ENCODE results near the gene ABCB7.
"Not testable (repeated sequence)": the region's sequence is repeated elsewhere in the genome, so short reads cannot be mapped to it uniquely, and the experiment has no call there.

Gene ABCB7

DNA sequence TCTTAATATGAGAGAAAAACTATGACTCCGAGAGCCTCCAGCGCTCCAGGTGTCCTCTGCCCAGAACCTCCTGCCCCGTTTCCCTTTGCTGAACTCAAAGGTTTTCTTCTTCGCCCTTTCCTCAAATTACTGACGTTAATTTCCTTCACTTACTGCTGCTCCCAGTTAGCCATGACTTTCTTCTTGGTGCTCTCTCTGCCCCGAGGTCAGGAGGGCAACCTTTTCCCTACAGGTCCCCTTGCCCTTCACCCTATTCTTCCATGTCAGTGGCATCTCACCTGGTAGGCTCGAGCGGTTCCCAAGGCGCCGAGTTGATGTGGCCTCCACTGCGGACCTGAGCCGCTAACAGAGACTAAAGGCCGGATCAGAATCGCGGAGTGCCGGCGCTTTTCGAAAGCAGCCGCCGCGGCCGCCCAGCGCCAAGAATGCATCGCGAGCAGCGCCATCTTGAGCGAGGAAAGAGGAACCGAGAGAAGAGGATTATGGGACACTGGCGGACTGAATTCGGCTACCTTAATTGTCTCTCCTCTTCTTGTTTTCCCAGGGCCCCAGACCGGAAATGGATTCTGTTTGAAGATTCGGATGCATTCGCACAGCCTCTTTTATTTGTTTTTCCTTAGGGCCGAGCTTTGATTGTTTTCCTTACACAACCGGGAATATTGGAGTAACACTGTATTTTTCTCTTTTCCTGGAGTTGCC, at the start of gene ABCB7:
Gene ABCB7 (minus strand): TSS at position 457 of the 699 bp plus-strand sequence. CDS start 11 bp downstream, at position 446.
- Histone ChIP-seq H3K36me3 (ENCODE audit: control insufficient read depth, insufficient read depth, low read length) (no peaks in the 10 kb centered on the region), H3K27me3 (ENCODE audit: control insufficient read depth, insufficient read depth, low read length) (no peaks in the 10 kb centered on the region), H3K4me3 (ENCODE audit: low read length) (peak within 1 kb of the TSS; percentile 67), H3K4me1 (ENCODE audit: control insufficient read depth, insufficient read depth, low read length) (no peaks in the 10 kb centered on the region), H3K9ac (ENCODE audit: low read length) (peak within 1 kb of the TSS; percentile 81), H3K9me3 (ENCODE audit: control insufficient read depth, low read length) (no peaks in the 10 kb centered on the region)

DNA sequence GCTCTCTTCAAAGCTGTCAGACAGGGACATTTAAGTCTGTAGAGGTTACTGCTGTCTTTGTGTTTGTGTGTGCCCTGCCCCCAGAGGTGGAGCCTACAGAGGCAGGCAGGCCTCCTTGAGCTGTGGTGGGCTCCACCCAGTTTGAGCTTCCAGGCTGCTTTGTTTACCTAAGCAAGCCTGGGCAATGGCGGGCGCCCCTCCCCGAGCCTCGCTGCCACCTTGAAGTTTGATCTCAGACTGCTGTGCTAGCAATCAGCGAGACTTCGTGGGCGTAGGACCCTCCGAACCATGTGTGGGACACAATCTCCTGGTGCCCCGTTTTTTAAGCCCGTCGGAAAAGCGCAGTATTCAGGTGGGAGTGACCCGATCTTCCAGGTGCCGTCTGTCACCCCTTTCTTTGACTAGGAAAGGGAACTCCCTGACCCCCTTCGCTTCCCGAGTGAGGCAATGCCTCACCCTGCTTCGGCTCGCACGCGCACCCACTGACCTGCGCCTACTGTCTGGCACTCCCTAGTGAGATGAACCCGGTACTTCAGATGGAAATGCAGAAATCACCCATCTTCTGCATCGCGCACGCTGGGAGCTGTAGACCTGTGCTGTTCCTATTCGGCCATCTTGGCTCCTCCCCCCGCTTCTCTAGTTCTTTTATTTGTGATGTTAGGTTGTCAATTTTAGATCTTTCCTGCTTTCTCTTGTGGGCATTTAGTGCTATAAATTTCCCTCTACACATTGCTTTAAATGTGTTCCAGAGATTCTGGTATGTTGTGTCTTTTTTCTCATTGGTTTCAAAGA, 32.5 kb upstream of the ABCB7 start:
- not testable (repeated sequence) for H3K36me3 ChIP-seq (ENCODE audit: control insufficient read depth, insufficient read depth, low read length); H3K4me1 ChIP-seq (ENCODE audit: control insufficient read depth, insufficient read depth, low read length); H3K4me3 ChIP-seq (ENCODE audit: low read length); H3K9ac ChIP-seq (ENCODE audit: low read length); H3K9me3 ChIP-seq (ENCODE audit: control insufficient read depth, low read length); H3K27me3 ChIP-seq (ENCODE audit: control insufficient read depth, insufficient read depth, low read length)

DNA sequence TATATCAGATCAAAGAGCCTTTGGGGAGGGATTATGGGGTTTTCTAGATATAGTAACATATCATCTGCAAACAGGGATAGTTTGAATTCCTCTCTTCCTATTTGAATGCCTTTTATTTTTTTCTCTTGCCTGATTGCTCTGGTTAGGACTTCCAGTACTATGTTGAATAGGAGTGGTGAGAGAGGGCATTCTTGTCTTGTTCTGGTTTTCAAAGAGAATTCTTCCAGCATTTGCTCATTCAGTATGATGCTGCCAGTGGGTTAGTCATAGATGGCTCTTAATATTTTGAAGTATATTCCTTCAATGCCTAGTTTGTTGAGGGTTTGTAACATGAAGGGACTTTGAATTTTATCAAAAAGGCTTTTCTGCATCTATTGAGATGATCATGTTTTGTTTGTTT, 25.6 kb upstream of the ABCB7 start:
- no peaks in the 10 kb centered on the region for H3K4me1 ChIP-seq (ENCODE audit: control insufficient read depth, insufficient read depth, low read length)
- H3K9me3 ChIP-seq (ENCODE audit: control insufficient read depth, low read length) = no peaks in the 10 kb centered on the region
- no peaks in the 10 kb centered on the region for H3K27me3 ChIP-seq (ENCODE audit: control insufficient read depth, insufficient read depth, low read length)
- no peak overlapping the region for H3K4me3 ChIP-seq (ENCODE audit: low read length)
- no peak overlapping the region for H3K9ac ChIP-seq (ENCODE audit: low read length)
- no peaks in the 10 kb centered on the region for H3K36me3 ChIP-seq (ENCODE audit: control insufficient read depth, insufficient read depth, low read length)

DNA sequence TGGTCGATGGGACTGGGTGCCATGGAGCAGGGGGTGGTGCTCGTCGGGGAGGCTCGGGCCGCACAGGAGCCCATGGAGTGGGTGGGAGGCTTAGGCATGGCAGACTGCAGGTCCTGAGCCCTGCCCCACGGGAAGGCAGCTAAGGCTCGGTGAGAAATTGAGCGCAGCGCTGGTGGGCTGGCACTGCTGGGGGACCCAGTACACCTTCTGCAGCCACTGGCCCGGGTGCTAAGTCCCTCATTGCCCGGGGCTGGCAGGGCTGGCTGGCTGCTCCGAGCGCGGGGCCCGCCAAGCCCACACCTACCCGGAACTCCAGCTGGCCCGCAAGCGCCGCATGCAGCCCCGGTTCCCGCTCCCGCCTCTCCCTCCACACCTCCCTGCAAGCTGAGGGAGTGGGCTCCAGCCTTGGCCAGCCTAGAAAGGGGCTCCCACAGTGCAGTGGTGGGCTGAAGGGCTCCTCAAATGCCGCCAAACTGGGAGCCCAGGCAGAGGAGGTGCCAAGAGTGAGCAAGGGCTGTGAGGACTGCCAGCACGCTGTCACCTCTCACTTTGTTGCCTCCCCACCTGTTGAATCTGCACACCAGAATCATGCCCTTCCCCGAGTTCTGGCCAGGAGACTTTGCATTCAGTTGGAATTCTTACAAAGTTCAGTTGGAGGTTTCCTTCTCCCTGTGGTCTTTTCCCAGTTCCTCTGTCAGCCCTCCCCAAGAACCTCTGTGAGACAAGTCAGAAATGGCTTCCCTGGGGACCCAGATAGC, 23.6 kb upstream of the ABCB7 start:
- not testable (repeated sequence) for H3K9ac ChIP-seq (ENCODE audit: low read length); H3K4me3 ChIP-seq (ENCODE audit: low read length); H3K4me1 ChIP-seq (ENCODE audit: control insufficient read depth, insufficient read depth, low read length); H3K27me3 ChIP-seq (ENCODE audit: control insufficient read depth, insufficient read depth, low read length); H3K9me3 ChIP-seq (ENCODE audit: control insufficient read depth, low read length); H3K36me3 ChIP-seq (ENCODE audit: control insufficient read depth, insufficient read depth, low read length)

DNA sequence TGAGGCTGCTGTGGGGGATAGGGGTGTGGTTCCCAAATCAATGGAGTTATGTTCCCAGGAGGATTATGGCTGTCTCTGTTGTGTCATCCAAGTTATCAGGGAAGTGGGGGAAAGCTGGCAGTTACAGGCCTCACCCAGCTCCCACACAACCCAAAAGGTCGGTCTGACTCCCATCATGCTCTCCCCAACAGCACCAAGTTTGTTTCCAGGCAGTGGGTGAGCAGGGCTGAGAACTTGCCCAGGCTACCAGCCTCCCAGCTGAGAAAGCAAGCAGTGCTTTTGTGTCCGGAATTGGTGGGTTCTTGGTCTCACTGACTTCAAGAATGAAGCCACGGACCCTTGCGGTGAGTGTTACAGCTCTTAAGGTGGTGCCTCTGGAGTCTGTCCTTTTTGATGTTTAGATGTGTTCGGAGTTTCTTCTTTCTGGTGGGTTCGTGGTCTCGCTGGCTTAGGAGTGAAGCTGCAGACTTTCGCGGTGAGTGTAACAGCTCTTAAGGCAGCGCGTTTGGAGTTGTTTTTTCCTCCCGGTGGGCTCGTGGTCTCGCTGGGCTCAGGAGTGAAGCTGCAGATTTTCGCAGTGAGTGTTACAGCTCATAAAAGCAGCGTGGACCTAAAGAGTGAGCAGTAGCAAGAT, 16.3 kb upstream of the ABCB7 start:
- H3K36me3 ChIP-seq (ENCODE audit: control insufficient read depth, insufficient read depth, low read length); H3K9ac ChIP-seq (ENCODE audit: low read length); H3K4me1 ChIP-seq (ENCODE audit: control insufficient read depth, insufficient read depth, low read length); H3K4me3 ChIP-seq (ENCODE audit: low read length); H3K9me3 ChIP-seq (ENCODE audit: control insufficient read depth, low read length); H3K27me3 ChIP-seq (ENCODE audit: control insufficient read depth, insufficient read depth, low read length): not testable (repeated sequence)

DNA sequence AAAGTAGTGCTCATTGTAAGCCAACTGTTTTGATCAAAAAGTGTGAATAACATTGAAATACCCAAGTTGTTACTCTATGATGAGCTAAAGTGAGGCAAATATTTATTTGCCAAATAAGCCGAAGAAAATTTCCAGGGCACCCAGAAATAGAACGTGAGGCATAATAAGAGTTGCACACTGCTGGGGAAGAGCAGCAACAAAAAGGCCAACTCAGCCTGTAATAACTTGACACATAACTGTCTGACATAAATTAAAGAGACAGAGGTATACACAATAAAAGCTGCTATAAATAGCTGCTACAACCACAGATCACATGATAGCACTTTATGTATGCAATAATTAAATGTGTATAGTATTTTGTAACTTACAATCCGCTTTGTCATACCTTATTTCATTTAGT, 2.0 kb upstream of the ABCB7 start:
- no peaks in the 10 kb centered on the region for H3K9me3 ChIP-seq (ENCODE audit: control insufficient read depth, low read length)
- H3K9ac ChIP-seq (ENCODE audit: low read length) = no peak overlapping the region
- H3K4me1 ChIP-seq (ENCODE audit: control insufficient read depth, insufficient read depth, low read length) = no peaks in the 10 kb centered on the region
- H3K27me3 ChIP-seq (ENCODE audit: control insufficient read depth, insufficient read depth, low read length) = no peaks in the 10 kb centered on the region
- H3K36me3 ChIP-seq (ENCODE audit: control insufficient read depth, insufficient read depth, low read length) = no peaks in the 10 kb centered on the region
- H3K4me3 ChIP-seq (ENCODE audit: low read length) = no peak overlapping the region

DNA sequence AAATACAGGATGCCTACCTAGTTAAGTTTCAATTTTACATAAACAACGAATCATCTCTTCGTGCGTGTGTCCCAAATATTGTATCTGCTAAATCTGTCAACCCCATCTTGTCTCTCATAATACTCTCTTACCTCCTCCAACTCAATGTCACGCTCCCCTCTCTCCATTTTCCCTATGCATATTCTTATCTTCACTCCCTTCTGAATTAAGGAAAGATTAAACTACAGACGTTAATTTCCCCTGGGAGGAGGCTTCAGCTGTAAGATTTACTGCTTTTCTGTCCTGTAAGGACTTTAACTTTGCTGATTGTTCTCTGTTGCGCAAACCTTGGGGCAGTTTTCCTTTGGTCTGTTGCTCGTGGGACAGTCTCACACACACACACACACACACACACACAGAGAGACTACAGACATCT, 455 bp upstream of the ABCB7 start:
- Histone ChIP-seq H3K9me3 (ENCODE audit: control insufficient read depth, low read length) (no peaks in the 10 kb centered on the region), H3K9ac (ENCODE audit: low read length) (peak overlapping the region; percentile 81), H3K4me3 (ENCODE audit: low read length) (peak overlapping the region; percentile 67), H3K27me3 (ENCODE audit: control insufficient read depth, insufficient read depth, low read length) (no peaks in the 10 kb centered on the region), H3K36me3 (ENCODE audit: control insufficient read depth, insufficient read depth, low read length) (no peaks in the 10 kb centered on the region), H3K4me1 (ENCODE audit: control insufficient read depth, insufficient read depth, low read length) (no peaks in the 10 kb centered on the region)

DNA sequence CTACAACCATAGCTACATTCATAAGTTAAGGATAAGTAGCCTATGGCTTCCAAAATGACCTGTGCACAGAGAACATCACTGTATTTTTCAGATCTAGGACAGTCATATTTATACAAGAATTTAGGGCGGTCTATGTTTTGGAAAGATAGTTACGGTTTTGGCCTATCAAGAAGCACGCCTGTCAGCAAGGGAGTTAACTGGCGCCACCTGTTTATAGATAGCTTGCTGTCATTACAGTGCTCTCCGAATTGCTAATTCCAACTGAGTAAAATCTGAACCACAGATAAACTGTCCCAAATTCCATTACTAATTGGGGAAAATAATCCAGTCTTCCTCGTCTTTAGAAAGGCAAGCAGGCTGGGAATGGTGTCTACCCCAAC, 646 bp downstream of the ABCB7 start:
- H3K9ac ChIP-seq (ENCODE audit: low read length) = peak overlapping the region; percentile 81

DNA sequence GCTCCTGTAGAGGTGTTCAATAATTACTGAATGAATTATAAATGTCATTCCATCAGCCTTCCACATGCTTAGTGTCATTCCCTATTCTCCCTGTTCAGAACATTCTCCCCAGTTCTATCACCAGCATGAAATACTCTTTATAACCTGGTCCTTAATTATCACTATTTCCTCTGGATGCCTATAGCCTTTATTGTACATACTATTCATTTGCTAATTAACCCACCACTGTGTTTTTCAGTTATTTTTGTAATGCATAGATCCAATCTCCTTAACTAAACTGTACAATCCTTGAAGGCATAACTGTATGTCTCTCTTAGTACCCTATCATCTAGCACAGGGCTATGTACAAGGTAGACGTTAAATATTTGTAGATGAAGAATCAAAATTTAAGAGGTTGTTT, 1.2 kb downstream of the ABCB7 start:
- H3K4me3 ChIP-seq (ENCODE audit: low read length) = no peak overlapping the region
- H3K27me3 ChIP-seq (ENCODE audit: control insufficient read depth, insufficient read depth, low read length) = no peaks in the 10 kb centered on the region
- H3K36me3 ChIP-seq (ENCODE audit: control insufficient read depth, insufficient read depth, low read length) = no peaks in the 10 kb centered on the region
- H3K9ac ChIP-seq (ENCODE audit: low read length) = no peak overlapping the region
- no peaks in the 10 kb centered on the region for H3K9me3 ChIP-seq (ENCODE audit: control insufficient read depth, low read length)
- peaks cover 3% of the 10 kb centered on the region for H3K4me1 ChIP-seq (ENCODE audit: control insufficient read depth, insufficient read depth, low read length)

More for the DNA sequence above, 646 bp downstream of the ABCB7 start:
- Histone ChIP-seq H3K9me3 (ENCODE audit: control insufficient read depth, low read length) (no peaks in the 10 kb centered on the region), H3K4me3 (ENCODE audit: low read length) (peak overlapping the region; percentile 67), H3K27me3 (ENCODE audit: control insufficient read depth, insufficient read depth, low read length) (no peaks in the 10 kb centered on the region), H3K4me1 (ENCODE audit: control insufficient read depth, insufficient read depth, low read length) (no peaks in the 10 kb centered on the region), H3K36me3 (ENCODE audit: control insufficient read depth, insufficient read depth, low read length) (no peaks in the 10 kb centered on the region)

DNA sequence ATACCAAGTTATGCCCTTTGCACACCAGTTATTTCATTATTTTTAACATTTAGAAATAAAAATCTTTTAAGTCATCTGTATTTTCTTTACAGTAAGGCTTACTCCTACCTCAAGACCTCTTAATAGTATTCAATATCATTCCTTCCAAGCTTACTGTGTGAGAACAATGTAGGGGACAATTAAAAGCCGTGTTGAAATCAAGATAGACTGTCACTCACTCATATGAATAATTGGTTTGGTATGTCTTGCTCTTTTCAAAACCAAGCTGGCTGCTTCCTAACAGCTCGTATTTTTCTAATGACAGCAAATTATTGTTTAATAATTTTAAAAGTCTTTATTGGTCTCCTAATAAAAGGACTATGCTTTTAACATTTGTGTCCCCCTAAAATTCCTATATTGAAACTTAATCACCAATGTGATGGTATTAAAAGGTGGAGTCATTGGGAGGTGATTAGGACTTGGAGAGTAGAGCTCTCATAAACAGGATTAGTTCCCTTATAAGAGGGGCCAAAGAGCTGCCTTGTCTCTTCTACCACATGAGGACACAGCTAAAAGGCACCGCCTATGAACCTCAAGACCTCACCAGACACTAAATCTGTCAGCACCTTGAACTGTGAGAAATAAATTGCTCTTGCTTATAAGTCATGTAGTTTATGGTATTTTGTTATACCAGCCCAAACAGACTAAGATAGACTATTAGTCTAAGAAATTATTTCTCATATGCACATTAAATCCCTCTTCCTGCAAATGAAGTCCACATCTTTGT, 4.1 kb downstream of the ABCB7 start:
- Histone ChIP-seq H3K9me3 (ENCODE audit: control insufficient read depth, low read length) (no peaks in the 10 kb centered on the region), H3K36me3 (ENCODE audit: control insufficient read depth, insufficient read depth, low read length) (no peaks in the 10 kb centered on the region), H3K27me3 (ENCODE audit: control insufficient read depth, insufficient read depth, low read length) (no peaks in the 10 kb centered on the region), H3K9ac (ENCODE audit: low read length) (no peak overlapping the region), H3K4me1 (ENCODE audit: control insufficient read depth, insufficient read depth, low read length) (peaks cover 3% of the 10 kb centered on the region), H3K4me3 (ENCODE audit: low read length) (no peak overlapping the region)

DNA sequence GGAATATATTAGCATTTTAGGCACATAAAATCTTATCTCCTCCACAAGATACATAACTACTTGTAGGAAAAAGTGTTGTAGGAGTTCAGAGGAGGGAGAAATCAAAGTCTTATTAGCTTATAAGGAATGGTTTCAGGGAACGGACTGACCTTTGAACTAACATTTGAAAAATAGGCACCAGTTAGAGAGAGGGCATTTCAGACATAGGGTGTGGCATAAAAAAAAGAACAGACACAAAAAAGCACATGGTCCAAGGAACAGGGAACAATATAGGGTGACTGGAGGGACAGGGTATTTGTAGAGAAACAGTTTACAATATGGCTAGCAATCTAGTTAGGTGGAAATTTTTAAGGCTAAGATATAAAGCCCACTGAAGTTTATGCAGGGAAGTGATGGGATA, 6.4 kb downstream of the ABCB7 start:
- H3K4me3 ChIP-seq (ENCODE audit: low read length) = no peak overlapping the region
- H3K27me3 ChIP-seq (ENCODE audit: control insufficient read depth, insufficient read depth, low read length) = no peaks in the 10 kb centered on the region
- H3K36me3 ChIP-seq (ENCODE audit: control insufficient read depth, insufficient read depth, low read length) = no peaks in the 10 kb centered on the region
- no peak overlapping the region for H3K9ac ChIP-seq (ENCODE audit: low read length)
- no peaks in the 10 kb centered on the region for H3K9me3 ChIP-seq (ENCODE audit: control insufficient read depth, low read length)
- peaks cover 3% of the 10 kb centered on the region for H3K4me1 ChIP-seq (ENCODE audit: control insufficient read depth, insufficient read depth, low read length)

All from mucosa of stomach (tissue), 1 donor.